Keratinocyte (primary cell): Measurements from ENCODE around the gene SORBS2. TPM values are rescaled to one million over a fixed set of nuclear protein-coding genes. Genes with fewer than 3 reads are reported as not detected.

Source experiments
- DNase-seq: peaks from one replicate; pipeline ENCODE4 v3.0.0-alpha.2; 2011; ENCODE audit warnings: low read depth, missing footprints, low spot score
- FAIRE-seq: peaks from 2 replicates; lab custom pipeline; 2011; peaks lifted over from hg19 to GRCh38; lab: Jason Lieb, UNC
- H2AFZ ChIP-seq: 2 replicates; pipeline ENCODE4 v1.6.0; 2012; ENCODE audit warnings: low read length, control low read depth, inconsistent platforms; ENCODE audit not compliant: control insufficient read depth
- H3K27ac ChIP-seq: 2 replicates; pipeline ENCODE4 v1.5.1; 2011; ENCODE audit warnings: low read length; ENCODE audit not compliant: control insufficient read depth, insufficient read depth
- H3K27me3 ChIP-seq: 3 replicates; pipeline ENCODE4 v1.6.0; 2011; ENCODE audit warnings: low read length; ENCODE audit not compliant: control insufficient read depth, insufficient read depth; ENCODE audit errors: extremely low read depth
- H3K36me3 ChIP-seq, 2 experiments: 2 replicates in 1 of 2; 3 replicates in 1 of 2; pipeline ENCODE4 v1.5.1; 2011; ENCODE audit warnings: low read length in 2 of 2, mild to moderate bottlenecking in 1 of 2; ENCODE audit not compliant: control insufficient read depth in 2 of 2, insufficient read depth in 2 of 2; ENCODE audit errors: extremely low read depth in 1 of 2
- H3K4me1 ChIP-seq: 3 replicates; pipeline ENCODE4 v1.5.1; 2011; ENCODE audit warnings: low read length; ENCODE audit not compliant: control insufficient read depth, insufficient read depth; ENCODE audit errors: extremely low read depth
- H3K4me2 ChIP-seq: 3 replicates; pipeline ENCODE4 v1.6.0; 2011; ENCODE audit warnings: low read depth, low read length; ENCODE audit not compliant: control insufficient read depth, insufficient read depth; ENCODE audit errors: extremely low read depth
- H3K4me3 ChIP-seq, 3 experiments: fragments of 200-600 bp in 1 of 3; sonication (generic) in 1 of 3; 2 replicates in 2 of 3; 3 replicates in 1 of 3; pipeline ENCODE4 v1.5.1; 2011 to 2016; ENCODE audit warnings: low read length in 3 of 3, mild to moderate bottlenecking in 3 of 3, control low read depth in 2 of 3, inconsistent platforms in 1 of 3, low read depth in 1 of 3, mixed read lengths in 1 of 3, mixed run types in 1 of 3, moderate library complexity in 1 of 3; ENCODE audit not compliant: control insufficient read depth in 2 of 3, insufficient read depth in 2 of 3; ENCODE audit errors: extremely low read depth in 1 of 3
- H3K79me2 ChIP-seq: 2 replicates; pipeline ENCODE4 v1.6.0; 2012; ENCODE audit warnings: low read length; ENCODE audit not compliant: control insufficient read depth, insufficient read depth
- H3K9ac ChIP-seq: 3 replicates; pipeline ENCODE4 v1.6.0; 2011; ENCODE audit warnings: low read length; ENCODE audit not compliant: control insufficient read depth, insufficient read depth; ENCODE audit errors: extremely low read depth
- H3K9me1 ChIP-seq: 3 replicates; pipeline ENCODE4 v1.6.0; 2011; ENCODE audit warnings: low read length; ENCODE audit not compliant: control insufficient read depth, insufficient read depth; ENCODE audit errors: extremely low read depth
- H3K9me3 ChIP-seq: 2 replicates; pipeline ENCODE4 v1.5.1; 2012; ENCODE audit warnings: low read depth, low read length; ENCODE audit not compliant: control insufficient read depth
- H4K20me1 ChIP-seq: 3 replicates; pipeline ENCODE4 v1.6.0; 2011; ENCODE audit warnings: low read length; ENCODE audit not compliant: control insufficient read depth, insufficient read depth; ENCODE audit errors: extremely low read depth
- CTCF ChIP-seq, 3 experiments: IDR thresholded peaks in 1 of 3; conservative IDR thresholded peaks in 1 of 3; optimal IDR thresholded peaks in 1 of 3; 2 replicates in 2 of 3; 3 replicates in 1 of 3; pipeline versions ENCODE3 to v1.5.1; 2011; ENCODE audit warnings: low read length in 3 of 3, mild to moderate bottlenecking in 3 of 3, moderate library complexity in 2 of 3, control low read depth in 1 of 3, inconsistent platforms in 1 of 3; ENCODE audit not compliant: insufficient read depth in 2 of 3; ENCODE audit errors: extremely low read depth in 1 of 3
- EZH2 ChIP-seq: IDR thresholded peaks from one replicate; pipeline ENCODE4 v1.6.1; 2012; ENCODE audit warnings: inconsistent platforms, mild to moderate bottlenecking, low read length, moderate library complexity
- dilution Hi-C: fragments of 300-500 bp; cut with MboI; formaldehyde crosslinking; loops from one replicate; pipeline ENCODE4 v1.7.0; 2020; ENCODE audit warnings: low sequenced_read_pairs; ENCODE audit not compliant: extremely low pct_ligation_motif_present
- polyA plus RNA-seq, 5 experiments: library from polyadenylated mRNA; depleted of rRNA in 3 of 5; stranded (reverse) in 3 of 5; stranded (forward) in 1 of 5; unstranded in 1 of 5; fragments of >200 nt; gene quantifications; 1 replicate in 1 of 5; 2 replicates in 3 of 5; 3 replicates in 1 of 5; pipeline versions ENCODE4 v1.2.1 to v1.2.3, GENCODE V29; 2011 to 2012; ENCODE audit warnings: missing spikeins in 2 of 5, low read depth in 1 of 5, low replicate concordance in 1 of 5

Gene SORBS2
- polyA plus RNA-seq, 1 donor (not counting 4 experiments of a cell fraction or from before 2014, with no cell fraction given), result 0.14 TPM

DNA sequence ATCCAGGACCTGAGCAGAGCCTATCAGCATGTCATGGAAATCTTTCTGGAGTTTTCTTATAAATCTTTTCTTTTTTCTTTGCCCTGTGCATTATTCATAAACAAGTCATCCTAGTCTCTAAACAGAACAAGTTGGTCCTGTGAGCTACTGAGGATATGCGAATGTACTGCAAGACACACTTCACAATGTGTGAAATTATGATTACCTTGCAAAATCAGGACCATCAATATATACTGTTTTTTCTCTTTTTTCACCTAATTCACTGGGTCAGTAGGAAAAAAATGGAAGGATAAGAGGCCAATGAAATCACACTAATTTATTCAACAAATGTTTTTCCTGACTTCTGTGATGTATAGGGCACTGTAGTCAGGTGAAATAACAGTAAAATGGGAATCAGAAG lies 14.4 kb upstream of the SORBS2 start:
- H3K9me3 ChIP-seq, result peaks cover 5% of the 10 kb centered on the region
- no peak overlapping the region for H3K27ac ChIP-seq
- FAIRE-seq (no peak), DNase-seq (no peak)
- TF ChIP-seq EZH2 (no peak), CTCF (optimal IDR thresholded peaks at IDR 0.05 in 1 of 3, IDR thresholded peaks at IDR 0.05 in 1 of 3, conservative IDR thresholded peaks at IDR 0.05 in 1 of 3; ENCODE audit: extremely low read depth in 1 of 3, insufficient read depth in 2 of 3, low read length in 3 of 3) (no peak)
- no peaks in the 10 kb centered on the region for H4K20me1 ChIP-seq
- H3K79me2 ChIP-seq, result no peaks in the 10 kb centered on the region
- no peaks in the 10 kb centered on the region for H3K9me1 ChIP-seq
- dilution Hi-C loops, result no loop called here
- H3K4me2 ChIP-seq, result no peak overlapping the region
- H3K27me3 ChIP-seq, result no peaks in the 10 kb centered on the region
- no peak overlapping the region for H2AFZ ChIP-seq
- no peaks in the 10 kb centered on the region for H3K36me3 ChIP-seq
- no peak overlapping the region for H3K4me3 ChIP-seq
- no peak overlapping the region for H3K9ac ChIP-seq
- H3K4me1 ChIP-seq, result no peaks in the 10 kb centered on the region

DNA sequence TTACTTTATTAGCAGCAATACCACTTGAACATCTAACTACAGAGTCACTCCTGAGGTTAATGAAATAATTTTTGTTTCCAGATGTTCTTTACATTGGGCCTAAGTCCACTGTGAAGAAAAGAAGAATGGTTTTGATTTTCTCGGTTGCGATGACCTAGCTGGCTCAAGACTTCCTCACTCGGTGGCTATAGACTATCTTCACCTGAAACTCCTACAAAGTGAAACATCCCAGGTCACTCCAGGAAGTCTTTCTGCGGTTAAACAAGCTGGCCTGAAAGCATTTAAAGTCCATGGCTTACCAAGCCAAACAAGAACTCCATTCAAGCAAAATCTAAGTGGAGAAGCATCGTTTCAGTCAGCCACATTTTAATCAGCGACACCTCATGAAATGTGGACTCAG lies 13.7 kb upstream of the SORBS2 start:
- H3K4me2 ChIP-seq, result no peak overlapping the region
- no peaks in the 10 kb centered on the region for H3K36me3 ChIP-seq
- DNase-seq, result no peak
- no peaks in the 10 kb centered on the region for H3K27me3 ChIP-seq
- H4K20me1 ChIP-seq, result no peaks in the 10 kb centered on the region
- H3K9ac ChIP-seq, result no peak overlapping the region
- no peaks in the 10 kb centered on the region for H3K79me2 ChIP-seq
- H3K9me3 ChIP-seq, result peaks cover 5% of the 10 kb centered on the region
- TF ChIP-seq EZH2 (no peak), CTCF (optimal IDR thresholded peaks at IDR 0.05 in 1 of 3, IDR thresholded peaks at IDR 0.05 in 1 of 3, conservative IDR thresholded peaks at IDR 0.05 in 1 of 3; ENCODE audit: extremely low read depth in 1 of 3, insufficient read depth in 2 of 3, low read length in 3 of 3) (no peak)
- H3K4me3 ChIP-seq, result no peak overlapping the region
- H2AFZ ChIP-seq, result no peak overlapping the region
- dilution Hi-C loops, result no loop called here
- H3K9me1 ChIP-seq, result no peaks in the 10 kb centered on the region
- H3K4me1 ChIP-seq, result no peaks in the 10 kb centered on the region
- H3K27ac ChIP-seq, result no peak overlapping the region
- no peak for FAIRE-seq
